ENCODE data around the gene EML5. TPM values are rescaled to one million over a fixed set of nuclear protein-coding genes. Genes with fewer than 3 reads are reported as not detected.
"Not testable (repeated sequence)": the region's sequence is repeated elsewhere in the genome, so short reads cannot be mapped to it uniquely, and the experiment has no call there.

Gene EML5
- total RNA-seq, 1 donor from 2014 or later, result 2.4 TPM

- Histone ChIP-seq H3K27me3 (ENCODE audit: low read depth) (no peaks in the 10 kb centered on the region), H3K27ac (no peak overlapping the region), H3K4me1 (peaks cover 5% of the 10 kb centered on the region), H3K9me3 (no peaks in the 10 kb centered on the region), H3K36me3 (no peaks in the 10 kb centered on the region), H3K4me3 (no peak overlapping the region)
- TF ChIP-seq CTCF (IDR thresholded peaks at IDR 0.05), result no peak
- ATAC-seq, result no peak
- DNase-seq, result no peak
- intact Hi-C loops (cut with DNase I), result no loop called here
These were observed 29.1 kb upstream of the EML5 start for GRCh38 chr14:88821888-88822287.

GRCh38 chr14:88821378-88821777, 28.6 kb upstream of the EML5 start:
- TF ChIP-seq CTCF (IDR thresholded peaks at IDR 0.05), result no peak
- no peaks in the 10 kb centered on the region for H3K27me3 ChIP-seq (ENCODE audit: low read depth)
- intact Hi-C loops (cut with DNase I), result no loop called here
- no peak for DNase-seq
- H3K4me3 ChIP-seq, result no peak overlapping the region
- H3K36me3 ChIP-seq, result no peaks in the 10 kb centered on the region
- ATAC-seq, result no peak
- peaks cover 5% of the 10 kb centered on the region for H3K4me1 ChIP-seq
- no peaks in the 10 kb centered on the region for H3K9me3 ChIP-seq
- H3K27ac ChIP-seq, result no peak overlapping the region

GRCh38 chr14:88819674-88820073, 26.9 kb upstream of the EML5 start:
- H3K27ac ChIP-seq; H3K9me3 ChIP-seq; H3K36me3 ChIP-seq; DNase-seq; ATAC-seq; H3K4me1 ChIP-seq; intact Hi-C loops (cut with DNase I); H3K4me3 ChIP-seq; H3K27me3 ChIP-seq (ENCODE audit: low read depth): not testable (repeated sequence)

GRCh38 chr14:88818018-88818417, 25.3 kb upstream of the EML5 start:
- ATAC-seq (no peak), DNase-seq (no peak)
- H3K9me3 ChIP-seq, result no peaks in the 10 kb centered on the region
- no peaks in the 10 kb centered on the region for H3K27me3 ChIP-seq (ENCODE audit: low read depth)
- no peaks in the 10 kb centered on the region for H3K36me3 ChIP-seq
- no peak overlapping the region for H3K27ac ChIP-seq
- H3K4me1 ChIP-seq, result no peaks in the 10 kb centered on the region
- H3K4me3 ChIP-seq, result no peak overlapping the region
- intact Hi-C loops (cut with DNase I), result no loop called here
- TF ChIP-seq CTCF (IDR thresholded peaks at IDR 0.05), result no peak

- Histone ChIP-seq H3K27me3 (ENCODE audit: low read depth) (no peaks in the 10 kb centered on the region), H3K4me1 (no peaks in the 10 kb centered on the region), H3K36me3 (no peaks in the 10 kb centered on the region), H3K4me3 (no peak overlapping the region), H3K27ac (no peak overlapping the region), H3K9me3 (no peaks in the 10 kb centered on the region)
- intact Hi-C loops (cut with DNase I), result no loop called here
- ATAC-seq (no peak), DNase-seq (no peak)
- TF ChIP-seq CTCF (IDR thresholded peaks at IDR 0.05), result no peak
These were observed 23.2 kb upstream of the EML5 start for GRCh38 chr14:88815980-88816379.

GRCh38 chr14:88808359-88808758, 15.6 kb upstream of the EML5 start:
- H3K27ac ChIP-seq, result no peak overlapping the region
- H3K4me1 ChIP-seq, result no peaks in the 10 kb centered on the region
- DNase-seq, result no peak
- intact Hi-C loops (cut with DNase I), result no loop called here
- no peak for TF ChIP-seq CTCF (IDR thresholded peaks at IDR 0.05)
- no peaks in the 10 kb centered on the region for H3K36me3 ChIP-seq
- no peaks in the 10 kb centered on the region for H3K27me3 ChIP-seq (ENCODE audit: low read depth)
- no peaks in the 10 kb centered on the region for H3K9me3 ChIP-seq
- ATAC-seq, result no peak
- H3K4me3 ChIP-seq, result no peak overlapping the region
